RWPE2 (cell line): Measurements from ENCODE around the gene GALNT18.

Experiments
- ATAC-seq: fragments of 200-7000 bp; cut with Tn5 transposase; 3 replicates; pipeline ENCODE4 v1.9.1; 2021; ENCODE audit warnings: low read depth
- DNase-seq: peaks from one replicate; pipeline ENCODE4 v3.0.0-alpha.2; 2020; ENCODE audit warnings: low spot score
- H3K27ac ChIP-seq: fragments of 450-650 bp; 2 replicates; pipeline ENCODE4 v1.5.1; 2017; ENCODE audit warnings: mild to moderate bottlenecking; ENCODE audit not compliant: poor library complexity, severe bottlenecking
- H3K27me3 ChIP-seq: fragments of 250-450 bp; sonication (Bioruptor Pico); 2 replicates; pipeline ENCODE4 v1.5.1; 2021; ENCODE audit warnings: mild to moderate bottlenecking, moderate library complexity; ENCODE audit not compliant: insufficient read depth, poor library complexity, severe bottlenecking
- H3K36me3 ChIP-seq: fragments of 250-450 bp; sonication (Bioruptor Pico); 2 replicates; pipeline ENCODE4 v1.5.1; 2020; ENCODE audit warnings: low read depth, mild to moderate bottlenecking, moderate library complexity
- H3K4me1 ChIP-seq: fragments of 250-450 bp; sonication (Bioruptor Pico); 2 replicates; pipeline ENCODE4 v1.5.1; 2021; ENCODE audit warnings: mild to moderate bottlenecking, moderate library complexity; ENCODE audit not compliant: insufficient read depth, poor library complexity, severe bottlenecking
- H3K4me3 ChIP-seq: fragments of 250-450 bp; sonication (Bioruptor Pico); 2 replicates; pipeline ENCODE4 v1.5.1; 2021; ENCODE audit warnings: mild to moderate bottlenecking, moderate library complexity; ENCODE audit not compliant: severe bottlenecking
- H3K9me3 ChIP-seq: fragments of 250-450 bp; sonication (Bioruptor Pico); 2 replicates; pipeline ENCODE4 v1.5.1; 2021; ENCODE audit warnings: mild to moderate bottlenecking, moderate library complexity; ENCODE audit not compliant: severe bottlenecking
- TF ChIP-seq, protein P1 (sequence below): fragments of 450-650 bp; IDR thresholded peaks from one replicate; pipeline ENCODE4 v1.5.1; 2017; ENCODE audit warnings: mild to moderate bottlenecking, moderate library complexity; ENCODE audit not compliant: poor library complexity, severe bottlenecking

Gene GALNT18

DNA sequence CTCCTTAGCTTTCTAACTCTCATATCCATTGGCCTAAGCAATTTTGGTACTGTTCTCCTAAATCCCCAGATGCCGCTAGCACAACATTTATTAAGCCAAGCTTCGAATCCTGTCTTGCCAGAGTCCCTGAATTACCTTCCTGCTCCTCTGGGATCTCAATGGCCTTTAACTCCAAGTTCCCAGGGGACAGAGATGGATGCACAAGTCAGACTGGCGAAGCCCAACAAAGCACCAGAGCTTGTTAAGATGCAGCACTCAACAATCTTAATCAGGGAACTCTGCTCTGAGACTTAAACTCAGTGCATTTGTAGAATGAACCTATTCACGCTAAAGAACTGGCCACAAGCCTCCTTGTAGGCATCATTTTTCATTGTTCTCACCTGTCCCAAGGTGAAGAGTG, 9.4 kb downstream of the GALNT18 start:
- peaks cover 20% of the 10 kb centered on the region for H3K4me1 ChIP-seq
- no peaks in the 10 kb centered on the region for H3K9me3 ChIP-seq
- no peak for DNase-seq
- no peaks in the 10 kb centered on the region for H3K27me3 ChIP-seq
- H3K36me3 ChIP-seq = no peaks in the 10 kb centered on the region
- H3K27ac ChIP-seq = no peak overlapping the region
- ATAC-seq = no peak
- TF ChIP-seq, protein P1, sequence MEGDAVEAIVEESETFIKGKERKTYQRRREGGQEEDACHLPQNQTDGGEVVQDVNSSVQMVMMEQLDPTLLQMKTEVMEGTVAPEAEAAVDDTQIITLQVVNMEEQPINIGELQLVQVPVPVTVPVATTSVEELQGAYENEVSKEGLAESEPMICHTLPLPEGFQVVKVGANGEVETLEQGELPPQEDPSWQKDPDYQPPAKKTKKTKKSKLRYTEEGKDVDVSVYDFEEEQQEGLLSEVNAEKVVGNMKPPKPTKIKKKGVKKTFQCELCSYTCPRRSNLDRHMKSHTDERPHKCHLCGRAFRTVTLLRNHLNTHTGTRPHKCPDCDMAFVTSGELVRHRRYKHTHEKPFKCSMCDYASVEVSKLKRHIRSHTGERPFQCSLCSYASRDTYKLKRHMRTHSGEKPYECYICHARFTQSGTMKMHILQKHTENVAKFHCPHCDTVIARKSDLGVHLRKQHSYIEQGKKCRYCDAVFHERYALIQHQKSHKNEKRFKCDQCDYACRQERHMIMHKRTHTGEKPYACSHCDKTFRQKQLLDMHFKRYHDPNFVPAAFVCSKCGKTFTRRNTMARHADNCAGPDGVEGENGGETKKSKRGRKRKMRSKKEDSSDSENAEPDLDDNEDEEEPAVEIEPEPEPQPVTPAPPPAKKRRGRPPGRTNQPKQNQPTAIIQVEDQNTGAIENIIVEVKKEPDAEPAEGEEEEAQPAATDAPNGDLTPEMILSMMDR = no peak
- no peak overlapping the region for H3K4me3 ChIP-seq

- Histone ChIP-seq H3K9me3 (no peaks in the 10 kb centered on the region), H3K4me3 (no peak overlapping the region), H3K27ac (no peak overlapping the region), H3K4me1 (peaks cover 23% of the 10 kb centered on the region), H3K27me3 (no peaks in the 10 kb centered on the region), H3K36me3 (no peaks in the 10 kb centered on the region)
- DNase-seq (no peak), ATAC-seq (no peak)
- TF ChIP-seq, protein P1 = no peak
Observed at GRCh38 chr11:11611381-11611780, 10.4 kb downstream of the GALNT18 start.

DNA sequence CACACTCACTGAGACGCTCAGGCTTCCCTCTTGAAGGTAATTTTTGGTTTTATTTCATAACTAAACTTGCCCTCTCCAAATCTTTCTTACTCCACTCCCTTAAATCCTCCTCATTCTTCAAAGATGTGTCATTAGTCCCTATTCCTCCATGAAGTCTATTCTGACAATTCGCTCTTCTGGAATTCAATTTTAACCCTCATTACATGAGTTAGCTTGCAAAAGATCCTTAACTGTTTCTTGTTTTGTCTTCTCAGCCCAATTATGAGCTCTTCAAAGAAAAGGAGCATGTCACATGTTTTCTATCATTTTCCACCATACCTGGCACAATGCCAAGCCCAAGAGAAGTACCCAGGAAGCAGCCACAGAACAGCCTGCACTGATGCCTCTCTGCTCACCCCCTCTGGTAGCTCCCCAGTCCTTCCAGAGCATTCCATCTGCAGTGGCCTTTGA, 13.0 kb downstream of the GALNT18 start:
- DNase-seq = no peak

GRCh38 chr11:11607772-11608171, 14.0 kb downstream of the GALNT18 start:
- ATAC-seq (peak; percentile 92), DNase-seq (no peak)
- TF ChIP-seq, protein P1 = no peak
- H3K36me3 ChIP-seq = no peaks in the 10 kb centered on the region
- no peak overlapping the region for H3K4me3 ChIP-seq
- H3K4me1 ChIP-seq = peaks cover 23% of the 10 kb centered on the region
- H3K9me3 ChIP-seq = no peaks in the 10 kb centered on the region
- H3K27me3 ChIP-seq = no peaks in the 10 kb centered on the region
- peak overlapping the region; percentile 64 for H3K27ac ChIP-seq

More for the DNA sequence above, 13.0 kb downstream of the GALNT18 start:
- Histone ChIP-seq H3K36me3 (no peaks in the 10 kb centered on the region), H3K4me1 (peaks cover 23% of the 10 kb centered on the region), H3K4me3 (no peak overlapping the region), H3K27me3 (no peaks in the 10 kb centered on the region), H3K27ac (peak overlapping the region; percentile 64), H3K9me3 (no peaks in the 10 kb centered on the region)
- ATAC-seq = peak; percentile 61
- TF ChIP-seq, protein P1 = no peak

GRCh38 chr11:11605821-11606450, 15.9 kb downstream of the GALNT18 start:
- no peak for ATAC-seq
- TF ChIP-seq, protein P1 = no peak
- Histone ChIP-seq H3K4me1 (peaks cover 23% of the 10 kb centered on the region), H3K36me3 (no peaks in the 10 kb centered on the region), H3K9me3 (no peaks in the 10 kb centered on the region), H3K27me3 (no peaks in the 10 kb centered on the region), H3K27ac (no peak overlapping the region), H3K4me3 (no peak overlapping the region)
- no peak for DNase-seq
